Activated CD4-positive, alpha-beta T cell treated with anti-CD3 and anti-CD28 coated beads for 36 hours (primary cell): ENCODE results near the gene PWWP2B. TPM values are rescaled to one million over a fixed set of nuclear protein-coding genes. Genes with fewer than 3 reads are reported as not detected.

Experiments used
- ATAC-seq: fragments of 200-7000 bp; cut with Tn5 transposase; one replicate; pipeline ENCODE4 v1.10.0; 2021; ENCODE audit warnings: mild to moderate bottlenecking, moderate library complexity
- CTCF ChIA-PET: fragments of 350-600 bp; sonication (Branson Sonifier 250); formaldehyde crosslinking; loops from one replicate; lab custom pipeline; 2021; ENCODE audit warnings: antibody characterized with exemption; lab: Charles Lee
- POLR2A ChIA-PET: fragments of 350-600 bp; sonication (Branson Sonifier 250); formaldehyde crosslinking; loops from one replicate; lab custom pipeline; 2021; ENCODE audit warnings: antibody characterized with exemption, inconsistent platforms; lab: Charles Lee
- DNase-seq: peaks from one replicate; pipeline ENCODE4 v3.0.0-alpha.2; 2020
- H3K27ac Mint-ChIP-seq: one replicate; pipeline ENCODE4 v1.8.0; 2021; ENCODE audit warnings: mixed read lengths
- H3K27me3 Mint-ChIP-seq: one replicate; pipeline ENCODE4 v1.8.0; 2021; ENCODE audit warnings: mixed read lengths
- H3K36me3 Mint-ChIP-seq: one replicate; pipeline ENCODE4 v1.8.0; 2021; ENCODE audit warnings: low read depth, mixed read lengths
- H3K4me1 Mint-ChIP-seq: one replicate; pipeline ENCODE4 v1.8.0; 2021; ENCODE audit warnings: mixed read lengths
- H3K4me3 Mint-ChIP-seq: one replicate; pipeline ENCODE4 v1.8.0; 2021; ENCODE audit warnings: mild to moderate bottlenecking, moderate library complexity, mixed read lengths
- H3K9me3 Mint-ChIP-seq: one replicate; pipeline ENCODE4 v1.8.0; 2021; ENCODE audit warnings: low read depth, mixed read lengths
- intact Hi-C, 2 experiments: fragments of 100-400 bp; cut with DNase I in 1 of 2; cut with micrococcal nuclease in 1 of 2; formaldehyde crosslinking; loops; one replicate each; pipeline versions ENCODE4 v1.14.2 to v1.15.1; 2022 to 2024; cut with DNase I, micrococcal nuclease
- total RNA-seq, 2 experiments: library from RNA; stranded (reverse); gene quantifications; one replicate each; pipeline ENCODE4 v1.2.3, GENCODE V29; 2021

Gene PWWP2B
- total RNA-seq, 2 experiments from 2014 or later, result 2.4 to 2.9 TPM

GRCh38 chr10:132448248-132448731 is 51.3 kb downstream of the PWWP2B start:
- intact Hi-C loops, result loop anchor here (5.0 kb wide), 3 partner anchors 36 to 466 kb away; partner anchors contain the start of gene BNIP3 (in 1 of the 2)
- POLR2A ChIA-PET, result no interaction called here
- DNase-seq (peak; percentile 89), ATAC-seq (peak; percentile 13)
- Mint-ChIP-seq H3K27ac (peak overlapping the region; percentile 85), H3K36me3 (no peaks in the 10 kb centered on the region), H3K9me3 (no peaks in the 10 kb centered on the region), H3K27me3 (no peaks in the 10 kb centered on the region), H3K4me3 (peak overlapping the region; percentile 78), H3K4me1 (peaks cover 41% of the 10 kb centered on the region)
- CTCF ChIA-PET, result interaction anchor here (0.7 kb wide), 1 partner anchor 942 kb away, joined by 3 read pairs; no protein-coding TSS in a partner anchor

DNA sequence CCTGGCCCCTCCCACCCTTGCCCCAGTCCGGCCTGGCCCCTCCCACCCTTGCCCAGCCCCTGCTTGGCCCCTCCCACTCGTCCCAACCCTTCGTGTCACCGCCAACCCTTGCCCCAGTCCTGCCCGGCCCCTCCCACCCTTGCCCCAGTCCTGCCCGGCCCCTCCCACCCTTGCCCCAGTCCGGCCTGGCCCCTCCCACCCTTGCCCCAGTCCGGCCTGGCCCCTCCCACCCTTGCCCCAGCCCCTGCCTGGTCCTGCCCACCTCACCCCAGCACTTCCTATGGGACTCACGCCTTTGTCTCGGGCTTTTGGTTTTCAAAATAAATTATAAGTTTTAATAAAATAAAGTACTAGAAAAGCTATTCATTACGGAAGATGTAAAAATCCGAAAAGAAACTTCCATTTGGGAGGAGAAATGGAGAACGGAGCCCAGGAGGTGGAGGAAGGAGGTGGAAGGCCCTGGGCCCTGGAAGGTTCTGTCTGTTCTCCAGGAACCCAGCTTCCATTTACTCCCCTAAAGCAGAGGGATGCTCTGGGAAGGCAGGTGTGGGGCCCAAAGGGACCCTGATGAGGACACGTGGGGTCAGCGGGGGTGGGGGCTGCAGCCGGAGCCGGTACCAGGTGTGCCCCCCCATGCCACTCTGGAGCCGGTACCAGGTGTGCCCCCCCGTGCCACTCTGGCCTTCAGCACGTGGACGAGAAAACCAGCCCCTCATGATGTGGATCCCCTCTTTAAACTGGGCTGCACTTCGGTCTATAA is 52.2 kb downstream of the PWWP2B start:
- ATAC-seq (no peak), DNase-seq (peak; percentile 44)
- no peak overlapping the region for H3K4me3 Mint-ChIP-seq
- ChIA-PET POLR2A (interaction anchor here (0.8 kb wide), 1 partner anchor 212 kb away, joined by 5 read pairs; no protein-coding TSS in a partner anchor), CTCF (no interaction called here)
- no peak overlapping the region for H3K27ac Mint-ChIP-seq
- H3K4me1 Mint-ChIP-seq, result peaks cover 38% of the 10 kb centered on the region
- H3K9me3 Mint-ChIP-seq, result no peaks in the 10 kb centered on the region
- intact Hi-C loops, result loop anchor here (5.0 kb wide), 3 partner anchors 37 to 467 kb away; partner anchors contain the start of gene BNIP3 (in 1 of the 2)
- H3K27me3 Mint-ChIP-seq, result no peaks in the 10 kb centered on the region
- H3K36me3 Mint-ChIP-seq, result no peaks in the 10 kb centered on the region

DNA sequence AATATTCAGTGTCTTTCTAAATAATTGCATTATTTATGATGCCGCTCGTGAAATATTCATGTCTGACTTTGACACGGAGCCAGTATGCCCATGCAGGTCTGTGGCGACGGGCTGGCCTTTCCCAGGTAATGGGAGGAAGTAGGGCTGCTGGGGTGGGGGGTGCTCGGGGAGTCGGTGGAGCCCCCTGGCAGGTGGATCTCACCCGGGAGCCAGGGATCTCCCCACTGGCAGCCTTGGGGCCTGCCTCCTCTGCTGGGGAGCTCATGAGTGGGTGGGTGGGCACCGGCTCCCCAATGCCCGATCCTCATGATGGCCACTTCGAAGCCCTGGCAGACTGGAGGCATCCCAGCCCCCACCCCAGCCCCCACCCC is 52.8 kb downstream of the PWWP2B start:
- H3K9me3 Mint-ChIP-seq, result no peaks in the 10 kb centered on the region
- ATAC-seq, result no peak
- H3K36me3 Mint-ChIP-seq, result no peaks in the 10 kb centered on the region
- intact Hi-C loops, result loop anchor here (5.0 kb wide), 3 partner anchors 37 to 467 kb away; partner anchors contain the start of gene BNIP3 (in 1 of the 2)
- no peak overlapping the region for H3K4me3 Mint-ChIP-seq
- CTCF ChIA-PET, result no interaction called here
- no peak for DNase-seq
- H3K4me1 Mint-ChIP-seq, result peaks cover 36% of the 10 kb centered on the region
- no peak overlapping the region for H3K27ac Mint-ChIP-seq
- no peaks in the 10 kb centered on the region for H3K27me3 Mint-ChIP-seq
- POLR2A ChIA-PET, result no interaction called here

DNA sequence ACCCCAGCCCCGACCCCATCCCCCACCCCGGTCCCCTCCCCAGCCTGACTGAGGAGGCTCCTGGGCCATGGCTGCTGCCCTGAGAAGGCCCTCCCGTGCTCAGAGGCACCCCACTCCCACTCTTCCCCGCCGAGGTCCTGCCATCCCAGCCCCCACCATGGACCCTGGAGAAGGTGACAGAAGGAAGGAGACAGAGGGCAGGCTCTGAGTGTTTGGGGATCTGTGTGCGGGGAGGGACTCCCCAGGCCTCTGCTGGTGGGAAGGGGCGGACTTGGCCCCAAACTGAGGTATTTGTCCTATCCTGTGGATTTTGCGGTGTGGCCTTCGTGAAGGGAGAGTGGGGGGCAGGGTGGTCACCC is 53.4 kb downstream of the PWWP2B start:
- H3K4me1 Mint-ChIP-seq, result peaks cover 30% of the 10 kb centered on the region
- no peaks in the 10 kb centered on the region for H3K36me3 Mint-ChIP-seq
- ChIA-PET CTCF (no interaction called here), POLR2A (no interaction called here)
- intact Hi-C loops, result no loop called here
- H3K27ac Mint-ChIP-seq, result no peak overlapping the region
- peak; percentile 32 for DNase-seq
- H3K27me3 Mint-ChIP-seq, result no peaks in the 10 kb centered on the region
- H3K4me3 Mint-ChIP-seq, result no peak overlapping the region
- no peaks in the 10 kb centered on the region for H3K9me3 Mint-ChIP-seq
- ATAC-seq, result no peak

- no peak for ATAC-seq
- H3K4me3 Mint-ChIP-seq, result no peak overlapping the region
- no peaks in the 10 kb centered on the region for H3K36me3 Mint-ChIP-seq
- ChIA-PET CTCF (interaction anchor here (1.2 kb wide), 1 partner anchor 53 kb away, joined by 3 read pairs; no protein-coding TSS in a partner anchor), POLR2A (no interaction called here)
- DNase-seq, result no peak
- no peak overlapping the region for H3K27ac Mint-ChIP-seq
- H3K4me1 Mint-ChIP-seq, result peaks cover 29% of the 10 kb centered on the region
- H3K27me3 Mint-ChIP-seq, result no peaks in the 10 kb centered on the region
- intact Hi-C loops, result no loop called here
- H3K9me3 Mint-ChIP-seq, result no peaks in the 10 kb centered on the region
Measured at GRCh38 chr10:132450825-132451505, 54.0 kb downstream of the PWWP2B start.

GRCh38 chr10:132451506-132452215 is 54.7 kb downstream of the PWWP2B start:
- Mint-ChIP-seq H3K27me3 (no peaks in the 10 kb centered on the region), H3K4me1 (peaks cover 24% of the 10 kb centered on the region), H3K36me3 (no peaks in the 10 kb centered on the region), H3K27ac (no peak overlapping the region), H3K9me3 (no peaks in the 10 kb centered on the region), H3K4me3 (no peak overlapping the region)
- ChIA-PET CTCF (interaction anchor here (0.7 to 1.2 kb wide), 3 partner anchors 54 to 228 kb away, joined by 3 read pairs; no protein-coding TSS in a partner anchor), POLR2A (no interaction called here)
- no peak for DNase-seq
- intact Hi-C loops, result loop anchor here in 1 of 2 experiments (2.0 kb wide), 2 partner anchors 63 to 229 kb away; no protein-coding TSS in a partner anchor
- ATAC-seq, result no peak

DNA sequence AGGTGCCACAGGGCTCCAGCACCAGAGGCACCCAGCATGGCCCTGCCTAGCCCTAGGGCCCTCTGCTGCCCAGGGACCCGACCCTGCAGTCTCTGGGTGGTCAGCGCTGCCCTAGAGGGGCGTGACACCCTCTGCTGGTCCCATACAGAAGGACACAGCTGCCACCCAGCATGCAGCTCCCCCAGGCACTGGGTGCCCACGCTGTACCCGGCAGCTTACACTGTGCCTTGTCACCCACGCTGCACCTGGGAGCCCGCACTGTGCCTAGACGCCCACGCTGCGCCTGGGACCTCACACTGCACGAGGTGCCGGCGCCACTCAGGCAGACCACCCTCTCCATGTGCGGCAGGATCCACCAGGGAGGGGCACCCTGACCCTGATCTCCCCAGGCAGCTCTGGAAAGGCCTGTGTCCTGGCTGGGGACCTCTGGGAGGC is 55.2 kb downstream of the PWWP2B start:
- POLR2A ChIA-PET, result no interaction called here
- ATAC-seq, result no peak
- CTCF ChIA-PET, result interaction anchor here (0.6 to 0.8 kb wide), 3 partner anchors 65 to 228 kb away, joined by 3 read pairs; no protein-coding TSS in a partner anchor
- H3K27me3 Mint-ChIP-seq, result no peaks in the 10 kb centered on the region
- peaks cover 22% of the 10 kb centered on the region for H3K4me1 Mint-ChIP-seq
- no peak overlapping the region for H3K4me3 Mint-ChIP-seq
- no peaks in the 10 kb centered on the region for H3K36me3 Mint-ChIP-seq
- H3K27ac Mint-ChIP-seq, result peak overlapping the region; percentile 8
- intact Hi-C loops, result loop anchor here in 1 of 2 experiments (2.0 kb wide), 2 partner anchors 63 to 229 kb away; no protein-coding TSS in a partner anchor
- peak; percentile 64 for DNase-seq
- no peaks in the 10 kb centered on the region for H3K9me3 Mint-ChIP-seq

DNA sequence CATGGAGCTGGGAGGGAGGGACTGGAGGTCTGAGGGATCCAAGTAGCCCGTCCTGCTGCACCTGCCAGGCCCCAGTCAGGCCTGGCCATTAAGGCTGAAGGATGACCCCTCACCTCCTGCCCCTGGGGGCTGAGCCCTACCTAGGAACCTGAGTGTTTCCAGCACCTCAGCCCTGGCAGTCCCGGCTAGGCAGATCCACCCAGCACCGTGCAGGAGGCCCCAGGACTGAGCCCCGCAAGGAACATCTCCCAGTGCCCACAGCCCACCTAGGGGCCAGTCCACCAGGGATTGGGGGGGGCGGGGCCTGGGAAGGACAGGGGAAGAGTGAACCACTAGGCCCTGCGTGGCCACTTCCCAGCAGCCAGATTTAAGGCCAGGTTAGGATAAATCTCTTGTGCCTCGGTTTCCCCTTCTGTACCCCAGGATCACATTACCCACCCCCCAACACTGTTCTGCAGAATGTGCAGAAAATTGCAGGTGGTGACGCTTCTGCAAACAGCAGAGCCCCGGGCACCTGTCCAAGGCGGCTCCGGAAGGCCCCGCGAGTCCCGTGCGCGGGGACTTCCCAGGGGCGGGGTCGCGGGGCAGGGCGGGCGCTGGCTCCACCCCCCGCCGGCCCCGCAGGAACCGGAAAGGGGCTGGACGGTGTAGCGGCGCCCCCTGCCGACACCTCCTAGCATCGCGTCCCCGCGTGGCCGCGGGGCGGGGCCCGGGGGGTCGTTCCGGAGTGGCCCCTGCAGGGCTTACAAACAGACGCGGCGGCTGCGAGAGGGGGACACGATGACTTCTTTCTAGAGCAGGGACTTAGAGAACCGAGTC is 55.9 kb downstream of the PWWP2B start:
- H3K4me1 Mint-ChIP-seq, result peaks cover 18% of the 10 kb centered on the region
- H3K9me3 Mint-ChIP-seq, result no peaks in the 10 kb centered on the region
- ATAC-seq (peak; percentile 88), DNase-seq (peak; percentile 94)
- intact Hi-C loops, result loop anchor here (1.0 to 2.0 kb wide), 8 partner anchors 57 to 267 kb away; partner anchors contain the start of genes INPP5A (in 2 of the 2) and DPYSL4 (in 1 of the 2)
- H3K36me3 Mint-ChIP-seq, result no peaks in the 10 kb centered on the region
- no peaks in the 10 kb centered on the region for H3K27me3 Mint-ChIP-seq
- H3K27ac Mint-ChIP-seq, result peak overlapping the region; percentile 8
- CTCF ChIA-PET, result interaction anchor here (0.6 to 0.8 kb wide), 2 partner anchors 65 to 229 kb away, joined by 3 read pairs; no protein-coding TSS in a partner anchor
- POLR2A ChIA-PET, result no interaction called here
- no peak overlapping the region for H3K4me3 Mint-ChIP-seq

DNA sequence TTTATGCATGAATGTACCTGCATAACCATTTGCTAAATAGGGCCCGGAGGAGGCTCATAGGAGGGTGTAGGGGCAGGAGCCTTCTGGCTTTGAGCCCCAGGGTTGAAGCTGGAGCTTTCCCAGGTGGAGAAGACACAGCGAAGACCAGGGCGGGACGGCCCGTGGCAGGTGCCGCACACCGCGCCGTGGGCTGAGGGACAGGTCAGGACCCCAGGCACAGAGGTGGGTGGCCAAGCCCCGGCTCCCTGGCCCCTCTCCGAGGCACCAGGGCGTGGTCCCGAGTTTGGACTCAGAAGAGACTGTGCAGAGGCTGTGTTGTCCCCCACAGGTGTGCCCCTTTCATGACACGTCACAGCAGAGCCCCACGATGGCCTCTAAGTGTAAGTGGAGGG is 56.5 kb downstream of the PWWP2B start:
- Mint-ChIP-seq H3K27me3 (no peaks in the 10 kb centered on the region), H3K36me3 (no peaks in the 10 kb centered on the region), H3K9me3 (no peaks in the 10 kb centered on the region), H3K27ac (no peak overlapping the region), H3K4me3 (no peak overlapping the region), H3K4me1 (peaks cover 14% of the 10 kb centered on the region)
- ATAC-seq (no peak), DNase-seq (no peak)
- intact Hi-C loops, result loop anchor here (1.0 to 2.0 kb wide), 8 partner anchors 57 to 267 kb away; partner anchors contain the start of genes INPP5A (in 2 of the 2) and DPYSL4 (in 1 of the 2)
- CTCF ChIA-PET, result interaction anchor here (0.6 to 0.9 kb wide), 3 partner anchors 42 to 229 kb away, joined by 3 to 4 read pairs (median 3); no protein-coding TSS in a partner anchor
- POLR2A ChIA-PET, result no interaction called here
